ENCODE results near the gene PRR3.

DNA sequence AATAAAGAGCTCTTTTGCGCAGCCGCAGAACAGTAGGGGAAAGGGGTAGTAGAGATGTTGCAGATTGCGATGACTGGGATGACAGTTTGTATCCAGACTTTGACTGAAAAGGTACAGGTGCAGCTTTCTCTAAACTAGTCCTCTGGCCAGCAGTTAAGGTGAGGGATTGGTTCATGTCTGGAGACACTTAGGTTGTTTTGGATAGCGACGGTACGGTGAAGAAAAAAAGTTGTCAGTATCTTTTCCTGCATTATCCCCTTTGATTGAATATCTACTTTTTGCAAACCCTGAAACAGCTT lies 537 bp downstream of the PRR3 start:
- no peak for TF ChIP-seq SIRT6 (IDR thresholded peaks at IDR 0.05; ENCODE audit: low read depth, low read length)
- TF ChIP-seq SETDB1 (IDR thresholded peaks at IDR 0.05; ENCODE audit: low read length), result no peak
- no peak for TF ChIP-seq C11orf30 (IDR thresholded peaks at IDR 0.05; ENCODE audit: low read depth)
